ENCODE measurements around the gene PNLIPRP2.

The PNLIPRP2 gene

GRCh38 chr10:116620423-116621400 lies at the start of gene PNLIPRP2:
Gene PNLIPRP2 (plus strand): TSS chr10:116620953.
- DNase-seq (ENCODE audit: extremely low spot score): peak; percentile 31
- ChIA-PET POLR2A (no interaction called here), CTCF (no interaction called here)
- TF ChIP-seq CTBP1 (IDR thresholded peaks at IDR 0.05; ENCODE audit: borderline replicate concordance) (no peak), SP1 (IDR thresholded peaks at IDR 0.05) (no peak), TARDBP (IDR thresholded peaks at IDR 0.05) (no peak), SUZ12 (IDR thresholded peaks at IDR 0.05) (no peak), L3MBTL2 (conservative IDR thresholded peaks at IDR 0.05) (no peak), FOXK2 (IDR thresholded peaks at IDR 0.05) (no peak), ZNF384 (IDR thresholded peaks at IDR 0.05) (no peak), HDGF (IDR thresholded peaks at IDR 0.05; ENCODE audit: borderline replicate concordance) (no peak), LEF1 (IDR thresholded peaks at IDR 0.05; ENCODE audit: borderline replicate concordance) (no peak), FOXM1 (IDR thresholded peaks at IDR 0.05; ENCODE audit: borderline replicate concordance) (no peak), ELF4 (IDR thresholded peaks at IDR 0.05) (no peak)

DNA sequence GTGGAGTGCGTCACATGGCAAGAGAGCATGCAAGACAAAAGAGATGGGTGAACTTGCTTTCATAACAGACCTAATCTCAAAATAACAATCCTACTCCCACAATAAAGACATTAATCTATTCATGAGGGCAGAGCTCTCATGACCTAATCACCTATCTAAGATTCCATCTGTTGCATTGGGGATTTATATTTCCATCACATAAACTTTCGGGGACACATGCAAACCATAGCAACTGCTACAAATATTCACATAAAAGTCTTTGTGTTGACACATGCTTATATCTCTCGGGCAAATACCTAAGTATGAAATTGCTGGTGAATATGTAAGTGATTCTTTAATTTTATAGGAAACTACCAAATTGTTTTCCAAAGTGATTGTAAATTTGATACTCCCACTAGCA lies 46.0 kb upstream of the PNLIPRP2 start:
- TF ChIP-seq FOXA1 (IDR thresholded peaks at IDR 0.05) (no peak), FOXK2 (IDR thresholded peaks at IDR 0.05) (no peak), L3MBTL2 (conservative IDR thresholded peaks at IDR 0.05) (no peak), ZNF384 (IDR thresholded peaks at IDR 0.05) (no peak)
- ChIA-PET POLR2A (no interaction called here), CTCF (no interaction called here)
- DNase-seq (ENCODE audit: extremely low spot score): no peak

- POLR2A ChIA-PET: no interaction called here
- DNase-seq (ENCODE audit: extremely low spot score): no peak
These were observed 32.7 kb upstream of the PNLIPRP2 start for GRCh38 chr10:116587878-116588591.

GRCh38 chr10:116588995-116589394 lies 31.8 kb upstream of the PNLIPRP2 start:
- DNase-seq (ENCODE audit: extremely low spot score): no peak
- POLR2A ChIA-PET: no interaction called here
- CTCF ChIA-PET: interaction anchor here (0.6 kb wide), 1 partner anchor 9 kb away, joined by 6 read pairs; no protein-coding TSS in a partner anchor
- TF ChIP-seq L3MBTL2 (conservative IDR thresholded peaks at IDR 0.05) (no peak), TARDBP (IDR thresholded peaks at IDR 0.05) (no peak), ZNF384 (IDR thresholded peaks at IDR 0.05) (no peak), FOXM1 (IDR thresholded peaks at IDR 0.05; ENCODE audit: borderline replicate concordance) (no peak), LEF1 (IDR thresholded peaks at IDR 0.05; ENCODE audit: borderline replicate concordance) (no peak), SP1 (IDR thresholded peaks at IDR 0.05) (no peak), HDGF (IDR thresholded peaks at IDR 0.05; ENCODE audit: borderline replicate concordance) (no peak), NFRKB (IDR thresholded peaks at IDR 0.05) (no peak), FOXK2 (IDR thresholded peaks at IDR 0.05) (no peak), SUZ12 (IDR thresholded peaks at IDR 0.05) (no peak), CTBP1 (IDR thresholded peaks at IDR 0.05; ENCODE audit: borderline replicate concordance) (no peak)

More at GRCh38 chr10:116587878-116588591, 32.7 kb upstream of the PNLIPRP2 start:
- CTCF ChIA-PET: no interaction called here
- TF ChIP-seq FOXM1 (IDR thresholded peaks at IDR 0.05; ENCODE audit: borderline replicate concordance) (no peak), CTBP1 (IDR thresholded peaks at IDR 0.05; ENCODE audit: borderline replicate concordance) (no peak)

GRCh38 chr10:116589926-116590325 lies 30.8 kb upstream of the PNLIPRP2 start:
- TF ChIP-seq BHLHE40 (IDR thresholded peaks at IDR 0.05; ENCODE audit: borderline replicate concordance) (no peak), ELF4 (IDR thresholded peaks at IDR 0.05) (no peak), FOXK2 (IDR thresholded peaks at IDR 0.05) (no peak), SP1 (IDR thresholded peaks at IDR 0.05) (no peak), SUZ12 (IDR thresholded peaks at IDR 0.05) (no peak), ARNT (IDR thresholded peaks at IDR 0.05) (no peak), NFRKB (IDR thresholded peaks at IDR 0.05) (no peak), FOXA1 (IDR thresholded peaks at IDR 0.05) (no peak), HDGF (IDR thresholded peaks at IDR 0.05; ENCODE audit: borderline replicate concordance) (no peak), L3MBTL2 (conservative IDR thresholded peaks at IDR 0.05) (no peak), CTBP1 (IDR thresholded peaks at IDR 0.05; ENCODE audit: borderline replicate concordance) (no peak), ZNF384 (IDR thresholded peaks at IDR 0.05) (no peak), LEF1 (IDR thresholded peaks at IDR 0.05; ENCODE audit: borderline replicate concordance) (no peak), TARDBP (IDR thresholded peaks at IDR 0.05) (no peak), FOXM1 (IDR thresholded peaks at IDR 0.05; ENCODE audit: borderline replicate concordance) (no peak)
- TF ChIP-seq, protein P1, sequence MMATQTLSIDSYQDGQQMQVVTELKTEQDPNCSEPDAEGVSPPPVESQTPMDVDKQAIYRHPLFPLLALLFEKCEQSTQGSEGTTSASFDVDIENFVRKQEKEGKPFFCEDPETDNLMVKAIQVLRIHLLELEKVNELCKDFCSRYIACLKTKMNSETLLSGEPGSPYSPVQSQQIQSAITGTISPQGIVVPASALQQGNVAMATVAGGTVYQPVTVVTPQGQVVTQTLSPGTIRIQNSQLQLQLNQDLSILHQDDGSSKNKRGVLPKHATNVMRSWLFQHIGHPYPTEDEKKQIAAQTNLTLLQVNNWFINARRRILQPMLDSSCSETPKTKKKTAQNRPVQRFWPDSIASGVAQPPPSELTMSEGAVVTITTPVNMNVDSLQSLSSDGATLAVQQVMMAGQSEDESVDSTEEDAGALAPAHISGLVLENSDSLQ (IDR thresholded peaks at IDR 0.05): no peak
- ChIA-PET CTCF (no interaction called here), POLR2A (no interaction called here)
- DNase-seq (ENCODE audit: extremely low spot score): no peak

GRCh38 chr10:116590590-116591444 lies 29.9 kb upstream of the PNLIPRP2 start, which contains the start of gene PNLIPRP1:
Gene PNLIPRP1 (plus strand): TSS chr10:116590959. CDS start chr10:116591130, 171 bp downstream.
- POLR2A ChIA-PET: no interaction called here
- CTCF ChIA-PET: no interaction called here
- DNase-seq (ENCODE audit: extremely low spot score): no peak
- TF ChIP-seq ZNF384 (IDR thresholded peaks at IDR 0.05) (no peak), FOXA1 (IDR thresholded peaks at IDR 0.05) (no peak), CTBP1 (IDR thresholded peaks at IDR 0.05; ENCODE audit: borderline replicate concordance) (no peak), TARDBP (IDR thresholded peaks at IDR 0.05) (no peak), BHLHE40 (IDR thresholded peaks at IDR 0.05; ENCODE audit: borderline replicate concordance) (no peak), ELF4 (IDR thresholded peaks at IDR 0.05) (no peak), SUZ12 (IDR thresholded peaks at IDR 0.05) (no peak), ARNT (IDR thresholded peaks at IDR 0.05) (no peak), FOXK2 (IDR thresholded peaks at IDR 0.05) (no peak), NFRKB (IDR thresholded peaks at IDR 0.05) (no peak), SP1 (IDR thresholded peaks at IDR 0.05) (no peak), HDGF (IDR thresholded peaks at IDR 0.05; ENCODE audit: borderline replicate concordance) (no peak), LEF1 (IDR thresholded peaks at IDR 0.05; ENCODE audit: borderline replicate concordance) (no peak), FOXM1 (IDR thresholded peaks at IDR 0.05; ENCODE audit: borderline replicate concordance) (no peak), L3MBTL2 (conservative IDR thresholded peaks at IDR 0.05) (no peak)
- TF ChIP-seq, protein P1 (IDR thresholded peaks at IDR 0.05): no peak
